Vagina (tissue), 2 donors: ENCODE measurements around the gene RAB32. TPM values are rescaled to one million over a fixed set of nuclear protein-coding genes. Genes with fewer than 3 reads are reported as not detected.

Experiments
- DNase-seq, 2 donors: peaks; one replicate each; pipeline ENCODE4 v3.0.0-alpha.2; 2017; ENCODE audit errors: extremely low spot score in 2 of 2
- H3K27ac ChIP-seq: fragments of 200-600 bp; sonication (generic); one replicate; pipeline ENCODE4 v1.5.1; 2019
- H3K27me3 ChIP-seq: fragments of 200-600 bp; sonication (generic); one replicate; pipeline ENCODE4 v1.5.1; 2019
- H3K36me3 ChIP-seq, 2 donors: fragments of 200-600 bp; sonication (generic); one replicate each; pipeline ENCODE4 v1.5.1; 2017 to 2019
- H3K4me1 ChIP-seq: fragments of 200-600 bp; sonication (generic); one replicate; pipeline ENCODE4 v1.5.1; 2019
- H3K4me3 ChIP-seq, 2 donors: fragments of 200-600 bp; sonication (generic); 1 replicate in 1 of 2; 2 replicates in 1 of 2; pipeline ENCODE4 v1.5.1; 2016 to 2019
- H3K9me3 ChIP-seq: fragments of 200-600 bp; sonication (generic); one replicate; pipeline ENCODE4 v1.5.1; 2019
- CTCF ChIP-seq, 3 experiments: fragments of 450-650 bp in 2 of 3; fragments of 200-600 bp in 1 of 3; sonication (generic) in 1 of 3; IDR thresholded peaks; one replicate each; pipeline ENCODE4 v1.5.1; 2017 to 2019; ENCODE audit warnings: antibody characterized with exemption in 3 of 3, mild to moderate bottlenecking in 2 of 3, moderate library complexity in 2 of 3
- POLR2A ChIP-seq, 2 donors: fragments of 450-650 bp; IDR thresholded peaks; one replicate each; pipeline ENCODE4 v1.6.1; 2017; ENCODE audit warnings: antibody characterized with exemption in 2 of 2, mild to moderate bottlenecking in 2 of 2, moderate library complexity in 2 of 2
- POLR2AphosphoS5 ChIP-seq, 2 donors: sonication (generic); formaldehyde crosslinking; IDR thresholded peaks; one replicate each; pipeline ENCODE4 v1.9.0; 2017; ENCODE audit warnings: antibody characterized with exemption in 2 of 2, mild to moderate bottlenecking in 2 of 2, low read depth in 1 of 2; ENCODE audit not compliant: insufficient read depth in 1 of 2
- intact Hi-C: fragments of 100-400 bp; cut with DNase I; formaldehyde crosslinking; loops from one replicate; pipeline ENCODE4 v1.15.1; 2023
- total RNA-seq: library from RNA; depleted of rRNA; stranded (reverse); fragments of >200 nt; gene quantifications from one replicate; pipeline ENCODE4 v1.2.3, GENCODE V29; 2016

The RAB32 gene
- total RNA-seq, 1 donor from 2014 or later: 26.8 TPM

- no peaks in the 10 kb centered on the region for H3K36me3 ChIP-seq
- TF ChIP-seq POLR2AphosphoS5 (IDR thresholded peaks at IDR 0.05; ENCODE audit: insufficient read depth in 1 of 2, low read depth in 1 of 2): no peak
- TF ChIP-seq POLR2A (IDR thresholded peaks at IDR 0.05): no peak
- TF ChIP-seq CTCF (IDR thresholded peaks at IDR 0.05): no peak
- no peaks in the 10 kb centered on the region for H3K4me1 ChIP-seq
- no peaks in the 10 kb centered on the region for H3K27me3 ChIP-seq
- no peak for DNase-seq
- H3K27ac ChIP-seq: no peak overlapping the region
- no peak overlapping the region for H3K4me3 ChIP-seq
- intact Hi-C loops: no loop called here
- H3K9me3 ChIP-seq: no peaks in the 10 kb centered on the region
These were observed 38.3 kb downstream of the RAB32 start for GRCh38 chr6:146581968-146582367.

- no peaks in the 10 kb centered on the region for H3K36me3 ChIP-seq
- TF ChIP-seq CTCF (IDR thresholded peaks at IDR 0.05): no peak
- no peak for TF ChIP-seq POLR2AphosphoS5 (IDR thresholded peaks at IDR 0.05; ENCODE audit: insufficient read depth in 1 of 2, low read depth in 1 of 2)
- no peak for TF ChIP-seq POLR2A (IDR thresholded peaks at IDR 0.05)
- DNase-seq: no peak
- H3K9me3 ChIP-seq: no peaks in the 10 kb centered on the region
- H3K27ac ChIP-seq: no peak overlapping the region
- no peaks in the 10 kb centered on the region for H3K27me3 ChIP-seq
- no peaks in the 10 kb centered on the region for H3K4me1 ChIP-seq
- intact Hi-C loops: no loop called here
- H3K4me3 ChIP-seq: no peak overlapping the region
These were observed 39.2 kb downstream of the RAB32 start for GRCh38 chr6:146582857-146583256.

GRCh38 chr6:146583966-146584365, 40.3 kb downstream of the RAB32 start:
- Histone ChIP-seq H3K4me3 (no peak overlapping the region), H3K27ac (no peak overlapping the region), H3K9me3 (no peaks in the 10 kb centered on the region), H3K36me3 (no peaks in the 10 kb centered on the region), H3K4me1 (no peaks in the 10 kb centered on the region), H3K27me3 (no peaks in the 10 kb centered on the region)
- intact Hi-C loops: no loop called here
- no peak for DNase-seq
- TF ChIP-seq CTCF (IDR thresholded peaks at IDR 0.05) (no peak), POLR2A (IDR thresholded peaks at IDR 0.05) (no peak), POLR2AphosphoS5 (IDR thresholded peaks at IDR 0.05; ENCODE audit: insufficient read depth in 1 of 2, low read depth in 1 of 2) (no peak)

- no peak for TF ChIP-seq POLR2AphosphoS5 (IDR thresholded peaks at IDR 0.05; ENCODE audit: insufficient read depth in 1 of 2, low read depth in 1 of 2)
- no peak for TF ChIP-seq CTCF (IDR thresholded peaks at IDR 0.05)
- TF ChIP-seq POLR2A (IDR thresholded peaks at IDR 0.05): no peak
- no peak overlapping the region for H3K27ac ChIP-seq
- no peak for DNase-seq
- no peaks in the 10 kb centered on the region for H3K9me3 ChIP-seq
- no peaks in the 10 kb centered on the region for H3K27me3 ChIP-seq
- no peaks in the 10 kb centered on the region for H3K36me3 ChIP-seq
- no peaks in the 10 kb centered on the region for H3K4me1 ChIP-seq
- no peak overlapping the region for H3K4me3 ChIP-seq
- intact Hi-C loops: no loop called here
These were observed 43.8 kb downstream of the RAB32 start for GRCh38 chr6:146587459-146587858.

- TF ChIP-seq POLR2A (IDR thresholded peaks at IDR 0.05) (no peak), CTCF (IDR thresholded peaks at IDR 0.05) (no peak), POLR2AphosphoS5 (IDR thresholded peaks at IDR 0.05; ENCODE audit: insufficient read depth in 1 of 2, low read depth in 1 of 2) (no peak)
- H3K4me3 ChIP-seq: no peak overlapping the region
- H3K4me1 ChIP-seq: no peaks in the 10 kb centered on the region
- H3K27me3 ChIP-seq: no peaks in the 10 kb centered on the region
- no peak for DNase-seq
- H3K27ac ChIP-seq: no peak overlapping the region
- intact Hi-C loops: no loop called here
- H3K36me3 ChIP-seq: no peaks in the 10 kb centered on the region
- H3K9me3 ChIP-seq: no peaks in the 10 kb centered on the region
These were observed 46.9 kb downstream of the RAB32 start for GRCh38 chr6:146590492-146590891.
